ENCODE measurements around the gene CHAF1B.

GRCh38 chr21:36344931-36345330, 40.3 kb upstream of the CHAF1B start:
- no peak for TF ChIP-seq CTCF (IDR thresholded peaks at IDR 0.05; ENCODE audit: low read length)
- no peak for TF ChIP-seq EZH2 (IDR thresholded peaks at IDR 0.05; ENCODE audit: borderline replicate concordance, low read length)
